Endothelial cell (in vitro differentiated cells): ENCODE results near the gene PPM1D. TPM values are rescaled to one million over a fixed set of nuclear protein-coding genes. Genes with fewer than 3 reads are reported as not detected.
A peak's percentile ranks its signal among the peaks of the same experiment; 100 is the strongest.
"Not testable (repeated sequence)": the region's sequence is repeated elsewhere in the genome, so short reads cannot be mapped to it uniquely, and the experiment has no call there.

Experiments used
- DNase-seq: peaks from one replicate; pipeline ENCODE4 v3.0.0; 2021; ENCODE audit warnings: low spot score
- H3K27ac Mint-ChIP-seq: one replicate; pipeline ENCODE4 v1.8.0; 2021; ENCODE audit warnings: mixed read lengths, inconsistent platforms; ENCODE audit not compliant: unreplicated experiment
- H3K27me3 Mint-ChIP-seq: one replicate; pipeline ENCODE4 v1.8.0; 2021; ENCODE audit warnings: mild to moderate bottlenecking, moderate library complexity, mixed read lengths, inconsistent platforms; ENCODE audit not compliant: unreplicated experiment
- H3K36me3 Mint-ChIP-seq: one replicate; pipeline ENCODE4 v1.8.0; 2021; ENCODE audit warnings: mild to moderate bottlenecking, low read depth, mixed read lengths, inconsistent platforms; ENCODE audit not compliant: unreplicated experiment
- H3K4me1 Mint-ChIP-seq: one replicate; pipeline ENCODE4 v1.8.0; 2021; ENCODE audit warnings: mild to moderate bottlenecking, mixed read lengths, inconsistent platforms; ENCODE audit not compliant: unreplicated experiment
- H3K4me3 Mint-ChIP-seq: one replicate; pipeline ENCODE4 v1.8.0; 2021; ENCODE audit warnings: mild to moderate bottlenecking, mixed read lengths, inconsistent platforms; ENCODE audit not compliant: unreplicated experiment
- H3K9me3 Mint-ChIP-seq: one replicate; pipeline ENCODE4 v1.8.0; 2021; ENCODE audit warnings: mixed read lengths, inconsistent platforms; ENCODE audit not compliant: unreplicated experiment
- CTCF ChIP-seq: fragments of 200-600 bp; sonication (generic); IDR thresholded peaks from one replicate; pipeline ENCODE4 v1.5.0; 2021; ENCODE audit warnings: antibody characterized with exemption; ENCODE audit not compliant: unreplicated experiment
- total RNA-seq: library from RNA; stranded (reverse); fragmentation: NEBNext Ultra II Directional; extraction: Animal tissue kit (Norgen Biotek cat#: 25700); gene quantifications from one replicate; pipeline ENCODE4 v1.2.1, GENCODE V29; 2021; ENCODE audit not compliant: unreplicated experiment

The PPM1D gene
- total RNA-seq, 1 donor from 2014 or later = 14.6 TPM

- Mint-ChIP-seq H3K4me3 (no peak overlapping the region), H3K36me3 (no peaks in the 10 kb centered on the region), H3K4me1 (no peaks in the 10 kb centered on the region), H3K27ac (no peak overlapping the region), H3K27me3 (peaks cover 1% of the 10 kb centered on the region), H3K9me3 (no peaks in the 10 kb centered on the region)
- no peak for DNase-seq
- TF ChIP-seq CTCF = no peak
These were observed 7.2 kb upstream of the PPM1D start for GRCh38 chr17:60592750-60593149.

- H3K36me3 Mint-ChIP-seq, H3K4me1 Mint-ChIP-seq, H3K27me3 Mint-ChIP-seq, H3K4me3 Mint-ChIP-seq, H3K9me3 Mint-ChIP-seq, DNase-seq, H3K27ac Mint-ChIP-seq: not testable (repeated sequence)
These were observed 6.5 kb upstream of the PPM1D start for GRCh38 chr17:60593441-60594036.

GRCh38 chr17:60594170-60594569, 5.8 kb upstream of the PPM1D start:
- not testable (repeated sequence) for H3K4me3 Mint-ChIP-seq, H3K36me3 Mint-ChIP-seq, H3K9me3 Mint-ChIP-seq, DNase-seq, H3K27ac Mint-ChIP-seq, H3K4me1 Mint-ChIP-seq, H3K27me3 Mint-ChIP-seq

GRCh38 chr17:60594734-60595133, 5.3 kb upstream of the PPM1D start:
- no peak overlapping the region for H3K27ac Mint-ChIP-seq
- no peak overlapping the region for H3K4me3 Mint-ChIP-seq
- H3K4me1 Mint-ChIP-seq = peaks cover 5% of the 10 kb centered on the region
- H3K9me3 Mint-ChIP-seq = no peaks in the 10 kb centered on the region
- no peak for DNase-seq
- peaks cover 1% of the 10 kb centered on the region for H3K27me3 Mint-ChIP-seq
- no peak for TF ChIP-seq CTCF
- no peaks in the 10 kb centered on the region for H3K36me3 Mint-ChIP-seq

GRCh38 chr17:60597297-60597696, 2.7 kb upstream of the PPM1D start:
- Mint-ChIP-seq H3K9me3 (no peaks in the 10 kb centered on the region), H3K4me1 (peaks cover 13% of the 10 kb centered on the region), H3K27ac (no peak overlapping the region), H3K36me3 (peaks cover 4% of the 10 kb centered on the region), H3K27me3 (peaks cover 1% of the 10 kb centered on the region), H3K4me3 (no peak overlapping the region)
- DNase-seq = no peak
- no peak for TF ChIP-seq CTCF

GRCh38 chr17:60598001-60598736, 1.8 kb upstream of the PPM1D start:
- H3K4me3 Mint-ChIP-seq = peak overlapping the region; percentile 3
- no peak for TF ChIP-seq CTCF
- peaks cover 1% of the 10 kb centered on the region for H3K27me3 Mint-ChIP-seq
- peaks cover 4% of the 10 kb centered on the region for H3K36me3 Mint-ChIP-seq
- H3K9me3 Mint-ChIP-seq = no peaks in the 10 kb centered on the region
- peaks cover 17% of the 10 kb centered on the region for H3K4me1 Mint-ChIP-seq
- DNase-seq = no peak
- no peak overlapping the region for H3K27ac Mint-ChIP-seq
